Testis (tissue), 2 donors: Measurements from ENCODE around the gene EIF3K.

Experiments
- POLR2A ChIP-seq: fragments of 450-650 bp; IDR thresholded peaks from one replicate; pipeline ENCODE4 v1.6.1; 2017; ENCODE audit warnings: antibody characterized with exemption, mild to moderate bottlenecking, moderate library complexity
- TF ChIP-seq, protein P1 (sequence below), 3 experiments: fragments of 450-650 bp in 2 of 3; fragments of 200-600 bp in 1 of 3; sonication (generic) in 1 of 3; IDR thresholded peaks; one replicate each; pipeline ENCODE4 v1.5.1; 2016 to 2019; ENCODE audit warnings: antibody characterized with exemption in 3 of 3, mild to moderate bottlenecking in 2 of 3, moderate library complexity in 1 of 3

DNA sequence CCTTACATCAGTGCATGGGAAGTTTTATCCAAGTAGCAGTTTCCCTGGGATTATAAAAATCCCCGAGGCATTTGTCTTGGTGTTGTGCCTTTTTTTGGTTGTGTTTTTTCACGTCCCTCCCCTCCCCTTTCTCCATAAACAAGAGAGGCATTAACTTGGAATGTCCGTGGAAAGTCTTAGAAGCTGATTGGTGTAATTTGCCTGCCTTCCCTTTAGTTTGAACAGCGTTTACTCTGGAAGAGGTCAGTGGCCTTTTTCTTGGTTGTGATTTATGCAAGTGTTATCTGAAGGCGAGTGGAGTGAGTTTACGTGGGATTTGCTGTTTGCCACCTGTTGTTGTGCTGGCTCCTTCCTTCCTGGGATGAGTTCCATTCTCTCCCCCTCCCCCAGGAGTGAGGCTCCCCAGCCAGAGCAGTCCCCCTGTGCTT is 35.7 kb downstream of the EIF3K start:
- TF ChIP-seq, protein P1, sequence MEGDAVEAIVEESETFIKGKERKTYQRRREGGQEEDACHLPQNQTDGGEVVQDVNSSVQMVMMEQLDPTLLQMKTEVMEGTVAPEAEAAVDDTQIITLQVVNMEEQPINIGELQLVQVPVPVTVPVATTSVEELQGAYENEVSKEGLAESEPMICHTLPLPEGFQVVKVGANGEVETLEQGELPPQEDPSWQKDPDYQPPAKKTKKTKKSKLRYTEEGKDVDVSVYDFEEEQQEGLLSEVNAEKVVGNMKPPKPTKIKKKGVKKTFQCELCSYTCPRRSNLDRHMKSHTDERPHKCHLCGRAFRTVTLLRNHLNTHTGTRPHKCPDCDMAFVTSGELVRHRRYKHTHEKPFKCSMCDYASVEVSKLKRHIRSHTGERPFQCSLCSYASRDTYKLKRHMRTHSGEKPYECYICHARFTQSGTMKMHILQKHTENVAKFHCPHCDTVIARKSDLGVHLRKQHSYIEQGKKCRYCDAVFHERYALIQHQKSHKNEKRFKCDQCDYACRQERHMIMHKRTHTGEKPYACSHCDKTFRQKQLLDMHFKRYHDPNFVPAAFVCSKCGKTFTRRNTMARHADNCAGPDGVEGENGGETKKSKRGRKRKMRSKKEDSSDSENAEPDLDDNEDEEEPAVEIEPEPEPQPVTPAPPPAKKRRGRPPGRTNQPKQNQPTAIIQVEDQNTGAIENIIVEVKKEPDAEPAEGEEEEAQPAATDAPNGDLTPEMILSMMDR (IDR thresholded peaks at IDR 0.05) = no peak
- TF ChIP-seq POLR2A = no peak
